HG03460 (cell line): ENCODE results near the gene KLC3.
"Not testable (repeated sequence)": the region's sequence is repeated elsewhere in the genome, so short reads cannot be mapped to it uniquely, and the experiment has no call there.

ENCODE experiments used
- ATAC-seq: cut with Tn5 transposase; IDR thresholded peaks from one replicate; pipeline ENCODE4 v1.9.1; 2021; ENCODE audit not compliant: unreplicated experiment

Gene KLC3

GRCh38 chr19:45340232-45340898, at the start of gene KLC3:
TSS of gene KLC3 (plus strand) at chr19:45340750. CDS start at chr19:45345542, 4,792 bp downstream.
- no peak for ATAC-seq

- ATAC-seq = no peak
These were observed 48.7 kb upstream of the KLC3 start for GRCh38 chr19:45291834-45292233.

GRCh38 chr19:45293682-45294081, 46.9 kb upstream of the KLC3 start:
- ATAC-seq = no peak

GRCh38 chr19:45294291-45295029, 46.1 kb upstream of the KLC3 start:
- ATAC-seq = no peak

GRCh38 chr19:45295873-45296272, 44.7 kb upstream of the KLC3 start:
- no peak for ATAC-seq

- no peak for ATAC-seq
These were observed 44.2 kb upstream of the KLC3 start for GRCh38 chr19:45296355-45296754.

GRCh38 chr19:45297674-45298073, 42.9 kb upstream of the KLC3 start:
- no peak for ATAC-seq

- no peak for ATAC-seq
These were observed 42.3 kb upstream of the KLC3 start for GRCh38 chr19:45298264-45298663.

GRCh38 chr19:45299719-45300118, 40.8 kb upstream of the KLC3 start:
- no peak for ATAC-seq

- ATAC-seq = no peak
These were observed 38.1 kb upstream of the KLC3 start for GRCh38 chr19:45302416-45302815.

- ATAC-seq = no peak
These were observed 37.1 kb upstream of the KLC3 start for GRCh38 chr19:45303269-45304060.

- no peak for ATAC-seq
These were observed 36.2 kb upstream of the KLC3 start for GRCh38 chr19:45304141-45304926.

- ATAC-seq = no peak
These were observed 35.5 kb upstream of the KLC3 start for GRCh38 chr19:45305007-45305406.

- ATAC-seq = no peak
These were observed 35.1 kb upstream of the KLC3 start for GRCh38 chr19:45305421-45305820.

- ATAC-seq = no peak
These were observed 34.5 kb upstream of the KLC3 start for GRCh38 chr19:45306040-45306439.

GRCh38 chr19:45306518-45307027, 34.0 kb upstream of the KLC3 start:
- no peak for ATAC-seq

GRCh38 chr19:45307361-45307760, 33.2 kb upstream of the KLC3 start:
- no peak for ATAC-seq

GRCh38 chr19:45309322-45309721, 31.2 kb upstream of the KLC3 start:
- ATAC-seq = not testable (repeated sequence)

- ATAC-seq = no peak
These were observed 28.9 kb upstream of the KLC3 start for GRCh38 chr19:45311621-45312020.

GRCh38 chr19:45312285-45312684, 28.3 kb upstream of the KLC3 start:
- not testable (repeated sequence) for ATAC-seq
